SK-N-SH treated with all-trans-retinoic acid at 6 μM for 48 hours (cell line): ENCODE measurements around the gene STIM2.

Source experiments
- ISL1 ChIP-seq: fragments of 250-450 bp; sonication (Bioruptor Pico); IDR thresholded peaks from 2 replicates; pipeline ENCODE4 v2.1.2; 2022; ENCODE audit warnings: mild to moderate bottlenecking, moderate library complexity
- ZFP30 ChIP-seq: fragments of 450-650 bp; formaldehyde crosslinking; IDR thresholded peaks from 2 replicates; pipeline ENCODE4 v1.5.0; 2022; ENCODE audit warnings: mild to moderate bottlenecking, moderate library complexity

DNA sequence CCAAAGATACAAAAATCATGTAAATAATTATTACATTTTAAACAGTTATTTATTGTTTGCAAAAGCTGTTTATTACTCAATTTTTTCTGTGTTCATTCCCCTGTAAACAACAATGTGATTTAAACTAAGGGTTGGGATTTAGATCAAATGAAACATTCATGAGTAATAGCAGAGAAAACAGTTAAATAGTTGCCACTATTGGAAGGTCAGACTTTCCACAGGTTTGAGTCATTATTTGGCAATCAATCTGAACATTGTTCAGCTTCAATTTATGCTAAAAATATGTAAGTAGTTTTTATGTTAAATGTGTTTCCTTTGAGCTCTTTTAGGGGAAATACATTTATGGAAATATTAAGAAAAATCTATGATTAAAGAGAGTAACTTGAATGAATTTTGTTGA lies 144.9 kb downstream of the STIM2 start:
- TF ChIP-seq ZFP30 (no peak), ISL1 (no peak)
